22Rv1 (cell line): ENCODE results near the gene IGLON5.

Source experiments
- H3K27ac ChIP-seq: fragments of 450-650 bp; 2 replicates; pipeline ENCODE4 v1.5.1; 2017
- ZFX ChIP-seq: fragments of 450-650 bp; IDR thresholded peaks from 2 replicates; pipeline ENCODE4 v1.6.1; 2017; ENCODE audit warnings: antibody characterized with exemption, borderline replicate concordance
- TF ChIP-seq, protein P1 (sequence below): fragments of 450-650 bp; IDR thresholded peaks from 2 replicates; pipeline ENCODE4 v1.5.1; 2017; ENCODE audit warnings: mild to moderate bottlenecking

IGLON5 gene

DNA sequence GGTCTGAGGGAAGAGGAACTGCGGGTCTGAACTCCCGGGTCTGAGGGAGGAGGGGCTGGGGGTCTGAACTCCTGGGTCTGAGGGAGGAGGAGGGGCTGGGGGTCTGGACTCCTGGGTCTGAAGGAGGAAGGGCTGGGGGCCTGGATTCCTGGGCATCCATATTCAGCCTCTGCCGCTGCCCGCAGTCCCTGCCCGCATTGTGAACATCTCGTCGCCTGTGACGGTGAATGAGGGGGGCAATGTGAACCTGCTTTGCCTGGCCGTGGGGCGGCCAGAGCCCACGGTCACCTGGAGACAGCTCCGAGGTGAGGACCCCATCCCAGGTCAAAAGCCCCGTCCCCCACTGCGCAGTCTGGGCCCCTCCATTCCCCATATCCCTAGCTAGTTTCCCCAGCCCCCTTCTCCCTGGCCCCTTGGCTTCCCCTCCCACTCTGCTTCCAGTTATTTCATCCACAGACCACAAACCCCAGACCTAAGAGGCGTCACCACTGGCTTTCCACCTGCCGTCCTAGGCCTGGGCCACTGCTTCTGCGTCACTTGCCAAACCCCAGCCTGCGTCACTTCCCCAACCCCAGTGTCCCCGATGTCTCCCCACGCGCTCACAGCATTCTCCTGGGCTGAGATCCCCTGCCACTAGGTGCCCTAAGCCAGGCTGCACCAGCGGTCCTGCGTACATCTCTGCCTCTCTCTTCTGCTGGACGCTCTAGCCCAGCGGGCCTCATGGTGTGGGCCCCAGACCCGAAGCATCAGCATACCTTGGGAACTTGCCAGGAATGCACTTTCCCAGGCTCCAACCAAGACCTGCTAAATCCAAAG lies 13.9 kb downstream of the IGLON5 start:
- H3K27ac ChIP-seq = no peak overlapping the region
- TF ChIP-seq, protein P1, sequence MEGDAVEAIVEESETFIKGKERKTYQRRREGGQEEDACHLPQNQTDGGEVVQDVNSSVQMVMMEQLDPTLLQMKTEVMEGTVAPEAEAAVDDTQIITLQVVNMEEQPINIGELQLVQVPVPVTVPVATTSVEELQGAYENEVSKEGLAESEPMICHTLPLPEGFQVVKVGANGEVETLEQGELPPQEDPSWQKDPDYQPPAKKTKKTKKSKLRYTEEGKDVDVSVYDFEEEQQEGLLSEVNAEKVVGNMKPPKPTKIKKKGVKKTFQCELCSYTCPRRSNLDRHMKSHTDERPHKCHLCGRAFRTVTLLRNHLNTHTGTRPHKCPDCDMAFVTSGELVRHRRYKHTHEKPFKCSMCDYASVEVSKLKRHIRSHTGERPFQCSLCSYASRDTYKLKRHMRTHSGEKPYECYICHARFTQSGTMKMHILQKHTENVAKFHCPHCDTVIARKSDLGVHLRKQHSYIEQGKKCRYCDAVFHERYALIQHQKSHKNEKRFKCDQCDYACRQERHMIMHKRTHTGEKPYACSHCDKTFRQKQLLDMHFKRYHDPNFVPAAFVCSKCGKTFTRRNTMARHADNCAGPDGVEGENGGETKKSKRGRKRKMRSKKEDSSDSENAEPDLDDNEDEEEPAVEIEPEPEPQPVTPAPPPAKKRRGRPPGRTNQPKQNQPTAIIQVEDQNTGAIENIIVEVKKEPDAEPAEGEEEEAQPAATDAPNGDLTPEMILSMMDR = no peak
- no peak for TF ChIP-seq ZFX

DNA sequence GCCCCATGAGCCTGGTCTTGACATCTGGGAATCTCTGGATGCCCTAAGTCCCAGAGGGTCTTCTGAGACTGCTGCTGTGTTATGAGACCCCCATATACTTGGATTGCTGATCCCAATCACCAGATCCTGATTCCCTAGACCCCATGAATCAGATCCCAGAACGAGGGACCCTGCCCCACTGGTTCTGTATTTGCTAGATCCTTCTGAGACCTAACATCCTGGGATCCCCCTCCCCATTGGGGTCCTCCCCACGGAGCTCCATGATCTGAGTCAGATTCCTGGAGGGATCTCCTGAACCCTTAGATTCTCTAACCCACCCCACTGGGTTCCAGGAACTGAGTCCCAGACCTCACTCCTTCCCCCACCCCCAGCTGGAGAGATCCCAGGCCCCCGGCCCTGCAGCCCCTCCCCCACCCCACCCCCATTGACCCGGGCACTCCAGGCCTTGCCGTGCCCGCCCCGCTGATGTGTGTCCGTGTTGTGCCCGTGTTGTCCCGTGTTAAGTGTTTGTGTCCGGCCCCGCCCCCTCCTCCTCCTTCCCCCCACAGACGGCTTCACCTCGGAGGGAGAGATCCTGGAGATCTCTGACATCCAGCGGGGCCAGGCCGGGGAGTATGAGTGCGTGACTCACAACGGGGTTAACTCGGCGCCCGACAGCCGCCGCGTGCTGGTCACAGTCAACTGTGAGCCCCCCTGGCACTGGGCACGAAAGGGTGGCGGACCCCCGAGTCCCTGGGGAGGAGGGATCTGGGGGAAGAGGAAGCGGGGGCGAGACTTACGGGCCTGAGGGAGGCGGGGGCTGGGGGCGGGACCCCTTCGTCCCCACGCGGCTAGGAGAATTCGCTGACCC lies 15.0 kb downstream of the IGLON5 start:
- TF ChIP-seq ZFX = no peak
- TF ChIP-seq, protein P1 = no peak
- no peak overlapping the region for H3K27ac ChIP-seq

DNA sequence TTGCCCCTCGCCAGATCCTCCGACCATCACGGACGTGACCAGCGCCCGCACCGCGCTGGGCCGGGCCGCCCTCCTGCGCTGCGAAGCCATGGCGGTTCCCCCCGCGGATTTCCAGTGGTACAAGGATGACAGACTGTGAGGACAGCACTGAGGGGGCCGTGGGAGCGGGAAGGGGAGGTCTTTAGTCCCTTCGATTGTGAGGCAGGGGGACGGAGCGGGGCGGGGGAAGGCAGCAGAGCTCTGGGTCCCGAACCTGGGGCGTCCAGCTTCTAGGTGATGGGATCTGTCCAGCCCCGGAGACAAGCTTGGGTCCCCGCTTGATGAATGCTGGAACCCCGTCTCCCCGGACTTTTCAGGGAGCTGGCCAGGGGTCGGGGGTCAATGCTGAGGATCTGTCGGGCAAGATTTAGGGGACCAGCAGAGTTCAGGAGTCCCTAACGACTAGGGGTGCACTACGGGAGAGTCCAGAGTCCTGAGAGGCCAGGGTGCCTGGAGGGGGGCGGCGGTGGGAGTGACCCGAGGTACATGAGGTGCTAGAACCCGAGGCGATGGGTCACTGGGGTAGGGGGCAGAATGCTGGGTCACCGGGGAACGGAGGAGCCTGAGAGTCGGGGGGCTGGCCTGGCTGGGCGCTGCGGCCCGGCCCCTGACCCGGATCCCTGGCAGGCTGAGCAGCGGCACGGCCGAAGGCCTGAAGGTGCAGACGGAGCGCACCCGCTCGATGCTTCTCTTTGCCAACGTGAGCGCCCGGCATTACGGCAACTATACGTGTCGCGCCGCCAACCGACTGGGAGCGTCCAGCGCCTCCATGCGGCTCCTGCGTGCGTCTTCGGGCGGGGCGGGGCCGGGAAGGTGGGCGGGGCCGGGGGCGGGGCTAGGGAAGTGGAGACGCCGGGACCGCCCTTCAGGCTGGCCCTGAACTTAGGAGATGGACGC lies 15.9 kb downstream of the IGLON5 start:
- H3K27ac ChIP-seq = no peak overlapping the region
- no peak for TF ChIP-seq ZFX
- TF ChIP-seq, protein P1 = peak; percentile 77

DNA sequence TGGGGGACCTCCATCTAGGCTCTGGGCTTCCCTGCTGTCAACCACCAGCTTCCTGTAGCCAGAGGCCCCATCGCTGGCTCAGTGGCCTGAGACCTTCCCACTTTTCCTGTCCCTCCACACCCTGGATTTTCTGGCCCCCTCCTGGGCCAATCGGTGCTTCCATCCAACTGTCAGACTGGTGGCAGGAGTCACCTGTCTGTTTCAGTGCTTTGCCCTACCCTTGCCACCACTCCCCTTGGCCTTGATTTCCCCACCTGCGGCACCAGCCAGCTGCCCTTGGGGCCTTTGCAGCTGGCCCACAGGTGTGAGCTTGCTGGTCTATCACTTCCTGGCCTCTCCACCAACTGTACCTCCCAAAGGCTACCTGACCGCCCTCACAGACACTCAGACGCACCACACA lies 18.0 kb downstream of the IGLON5 start:
- no peak overlapping the region for H3K27ac ChIP-seq
- TF ChIP-seq, protein P1 = no peak
- no peak for TF ChIP-seq ZFX

DNA sequence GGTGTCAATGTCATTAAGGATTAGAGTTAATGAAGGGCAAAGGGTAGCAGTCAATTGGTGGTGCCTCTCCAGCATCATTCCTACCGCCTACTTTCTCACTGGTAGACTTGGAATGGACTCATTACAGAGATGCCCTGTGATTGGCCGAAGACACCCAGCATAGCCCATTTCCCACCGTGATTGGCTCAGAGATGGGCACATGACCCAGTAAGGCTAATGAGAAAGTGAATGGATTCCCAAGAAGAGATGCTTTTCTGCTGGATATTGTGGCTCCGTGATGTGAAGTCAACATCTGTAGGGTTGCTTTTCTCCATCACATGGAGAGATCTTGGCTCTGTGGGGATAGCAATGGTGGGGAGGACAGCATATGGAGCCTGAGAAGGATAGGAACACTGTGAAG lies 18.9 kb downstream of the IGLON5 start:
- no peak overlapping the region for H3K27ac ChIP-seq
- no peak for TF ChIP-seq ZFX
- TF ChIP-seq, protein P1 = no peak

- no peak overlapping the region for H3K27ac ChIP-seq
- TF ChIP-seq, protein P1 = no peak
- TF ChIP-seq ZFX = no peak
These were observed 19.7 kb downstream of the IGLON5 start for GRCh38 chr19:51331193-51331592.
